HEK293 (cell line): ENCODE measurements around the gene ENDOU.

Experiments used
- GFI1B ChIP-seq: fragments of 450-650 bp; formaldehyde crosslinking; IDR thresholded peaks from 2 replicates; pipeline ENCODE4 v1.5.1; 2016; ENCODE audit warnings: missing biosample characterization, missing genetic modification characterization
- GLI4 ChIP-seq: fragments of 450-650 bp; formaldehyde crosslinking; IDR thresholded peaks from 2 replicates; pipeline ENCODE4 v1.5.1; 2016; ENCODE audit warnings: missing biosample characterization, missing genetic modification characterization
- KLF7 ChIP-seq: fragments of 450-650 bp; formaldehyde crosslinking; IDR thresholded peaks from 2 replicates; pipeline ENCODE4 v1.5.1; 2016; ENCODE audit warnings: missing biosample characterization, missing genetic modification characterization, borderline replicate concordance
- MYNN ChIP-seq: fragments of 450-650 bp; formaldehyde crosslinking; IDR thresholded peaks from 2 replicates; pipeline ENCODE4 v1.5.1; 2016; ENCODE audit warnings: missing biosample characterization, missing genetic modification characterization, borderline replicate concordance
- MZF1 ChIP-seq: fragments of 450-650 bp; formaldehyde crosslinking; IDR thresholded peaks from 2 replicates; pipeline ENCODE4 v1.5.1; 2017; ENCODE audit warnings: missing biosample characterization, missing genetic modification characterization, borderline replicate concordance
- OVOL3 ChIP-seq: fragments of 450-650 bp; formaldehyde crosslinking; IDR thresholded peaks from 2 replicates; pipeline ENCODE4 v1.5.1; 2016; ENCODE audit warnings: missing biosample characterization, missing genetic modification characterization
- PATZ1 ChIP-seq: fragments of 450-650 bp; formaldehyde crosslinking; IDR thresholded peaks from 2 replicates; pipeline ENCODE4 v1.5.1; 2016; ENCODE audit warnings: missing biosample characterization, missing genetic modification characterization
- PRDM2 ChIP-seq: fragments of 450-650 bp; formaldehyde crosslinking; IDR thresholded peaks from 2 replicates; pipeline ENCODE4 v1.5.1; 2016; ENCODE audit warnings: missing biosample characterization, missing genetic modification characterization, borderline replicate concordance
- REPIN1 ChIP-seq: fragments of 450-650 bp; formaldehyde crosslinking; IDR thresholded peaks from 2 replicates; pipeline ENCODE4 v1.5.1; 2017; ENCODE audit warnings: missing biosample characterization, missing genetic modification characterization, low read depth
- SALL2 ChIP-seq: fragments of 450-650 bp; formaldehyde crosslinking; IDR thresholded peaks from 2 replicates; pipeline ENCODE4 v1.5.0; 2017; ENCODE audit warnings: missing biosample characterization, mild to moderate bottlenecking, missing genetic modification characterization, borderline replicate concordance
- SP2 ChIP-seq: fragments of 450-650 bp; formaldehyde crosslinking; IDR thresholded peaks from 2 replicates; pipeline ENCODE4 v1.5.1; 2016; ENCODE audit warnings: missing biosample characterization, missing genetic modification characterization
- ZBTB7A ChIP-seq: fragments of 450-650 bp; formaldehyde crosslinking; IDR thresholded peaks from 2 replicates; pipeline ENCODE4 v1.5.1; 2016; ENCODE audit warnings: low read depth, missing biosample characterization, missing genetic modification characterization
- ZIC2 ChIP-seq: fragments of 450-650 bp; formaldehyde crosslinking; IDR thresholded peaks from 2 replicates; pipeline ENCODE4 v1.5.1; 2016; ENCODE audit warnings: missing biosample characterization, missing genetic modification characterization
- ZNF146 ChIP-seq: fragments of 450-650 bp; formaldehyde crosslinking; IDR thresholded peaks from 2 replicates; pipeline ENCODE4 v1.5.1; 2016; ENCODE audit warnings: missing biosample characterization, missing genetic modification characterization
- ZNF184 ChIP-seq: fragments of 450-650 bp; IDR thresholded peaks from 2 replicates; pipeline ENCODE4 v1.5.1; 2018; ENCODE audit warnings: missing biosample characterization, mild to moderate bottlenecking, missing genetic modification characterization
- ZNF19 ChIP-seq: fragments of 450-650 bp; formaldehyde crosslinking; IDR thresholded peaks from 2 replicates; pipeline ENCODE4; 2016; ENCODE audit warnings: missing biosample characterization, missing genetic modification characterization, low read depth
- ZNF266 ChIP-seq: fragments of 450-650 bp; formaldehyde crosslinking; IDR thresholded peaks from 2 replicates; pipeline ENCODE4 v1.5.1; 2016; ENCODE audit warnings: missing biosample characterization, missing genetic modification characterization, low read depth
- ZNF362 ChIP-seq: fragments of 450-650 bp; formaldehyde crosslinking; IDR thresholded peaks from 2 replicates; pipeline ENCODE4 v1.5.1; 2016; ENCODE audit warnings: missing biosample characterization, missing genetic modification characterization
- ZNF558 ChIP-seq: fragments of 450-650 bp; formaldehyde crosslinking; IDR thresholded peaks from 2 replicates; pipeline ENCODE4 v1.5.1; 2016; ENCODE audit warnings: missing biosample characterization, missing genetic modification characterization
- ZNF610 ChIP-seq: fragments of 450-650 bp; formaldehyde crosslinking; IDR thresholded peaks from 2 replicates; pipeline ENCODE4 v1.5.1; 2016; ENCODE audit warnings: missing biosample characterization, missing genetic modification characterization, borderline replicate concordance
- ZNF624 ChIP-seq: fragments of 450-650 bp; formaldehyde crosslinking; IDR thresholded peaks from 2 replicates; pipeline ENCODE4 v1.5.1; 2017; ENCODE audit warnings: missing biosample characterization, missing genetic modification characterization
- ZNF639 ChIP-seq: fragments of 450-650 bp; formaldehyde crosslinking; IDR thresholded peaks from 2 replicates; pipeline ENCODE4 v1.5.1; 2016; ENCODE audit warnings: missing biosample characterization, missing genetic modification characterization
- ZNF660 ChIP-seq: fragments of 450-650 bp; IDR thresholded peaks from 2 replicates; pipeline ENCODE4 v1.5.1; 2018; ENCODE audit warnings: missing biosample characterization, mild to moderate bottlenecking, missing genetic modification characterization
- ZNF707 ChIP-seq: fragments of 450-650 bp; formaldehyde crosslinking; IDR thresholded peaks from 2 replicates; pipeline ENCODE4 v1.5.1; 2016; ENCODE audit warnings: missing biosample characterization, missing genetic modification characterization
- ZNF777 ChIP-seq: fragments of 450-650 bp; formaldehyde crosslinking; IDR thresholded peaks from 2 replicates; pipeline ENCODE4 v1.5.1; 2017; ENCODE audit warnings: missing biosample characterization, missing genetic modification characterization, borderline replicate concordance
- ZSCAN5A ChIP-seq: fragments of 450-650 bp; formaldehyde crosslinking; IDR thresholded peaks from 2 replicates; pipeline ENCODE4 v1.5.1; 2016; ENCODE audit warnings: missing biosample characterization, missing genetic modification characterization

ENDOU gene

GRCh38 chr12:47758834-47759690 is 33.8 kb upstream of the ENDOU start, which contains the start of gene RAPGEF3 (continued):
- TF ChIP-seq PRDM2 (tag by site-specific recombination) (no peak), ZNF19 (tag by site-specific recombination) (no peak), ZNF610 (tag by site-specific recombination) (no peak), ZSCAN5A (no peak), ZNF362 (no peak), ZNF184 (tag by site-specific recombination) (no peak), MZF1 (tag by site-specific recombination) (no peak), KLF7 (no peak), PATZ1 (peak; percentile 83; the same call in 1 of the 2 replicates), ZNF707 (tag by site-specific recombination) (no peak), ZBTB7A (tag by site-specific recombination) (no peak; the same call in 1 of the 2 replicates), GFI1B (no peak), ZNF660 (tag by site-specific recombination) (peak; percentile 45; the same call in 1 of the 2 replicates), REPIN1 (tag by site-specific recombination) (no peak), ZIC2 (tag by site-specific recombination) (peak; percentile 86), MYNN (no peak), GLI4 (no peak), ZNF624 (tag by site-specific recombination) (no peak), ZNF639 (0 out of 2 replicates have a peak, but pooled peaks have one; percentile 56), ZNF146 (tag by site-specific recombination) (no peak), OVOL3 (no peak), ZNF777 (tag by site-specific recombination) (no peak), SP2 (tag by site-specific recombination) (peak; percentile 76), SALL2 (no peak), ZNF266 (no peak), ZNF558 (tag by site-specific recombination) (no peak)
